PC-9 (cell line): ENCODE results near the gene PMM2. TPM values are rescaled to one million over a fixed set of nuclear protein-coding genes. Genes with fewer than 3 reads are reported as not detected.

Source experiments
- BruUV-seq: library from RNA; stranded (reverse); fragments of 400-500 nt; replicated peaks from 2 replicates; lab custom pipeline; 2021; lab: Mats Ljungman, UMichigan
- CTCF ChIA-PET: fragments of 300-600 bp; sonication (Branson Sonifier 250); formaldehyde crosslinking; loops from one replicate; lab custom pipeline; 2022; ENCODE audit warnings: antibody characterized with exemption; lab: Charles Lee
- POLR2A ChIA-PET: fragments of 300-600 bp; sonication (Branson Sonifier 250); formaldehyde crosslinking; loops from one replicate; lab custom pipeline; 2022; ENCODE audit warnings: antibody characterized with exemption; ENCODE audit not compliant: unreplicated experiment; lab: Charles Lee
- DNase-seq, 2 experiments: peaks; one replicate each; pipeline versions ENCODE4 v3.0.0 to v3.0.0-alpha.2; 2015 to 2022; ENCODE audit warnings: mixed read lengths in 1 of 2
- H2AFZ ChIP-seq: fragments of 200-600 bp; sonication (generic); 2 replicates; pipeline ENCODE4 v1.8.1; 2017; ENCODE audit warnings: antibody characterized with exemption
- H3F3A ChIP-seq: fragments of 200-600 bp; sonication (generic); 2 replicates; pipeline ENCODE4 v1.8.1; 2017; ENCODE audit warnings: antibody characterized with exemption, mild to moderate bottlenecking, low read depth; ENCODE audit not compliant: insufficient read depth
- H3K27ac ChIP-seq: fragments of 200-600 bp; sonication (generic); 2 replicates; pipeline ENCODE4 v1.6.1; 2016; ENCODE audit warnings: mixed run types
- H3K27me3 ChIP-seq: fragments of 200-600 bp; sonication (generic); 2 replicates; pipeline ENCODE4 v1.6.1; 2016; ENCODE audit warnings: low read depth, mixed run types; ENCODE audit not compliant: insufficient read depth
- H3K36me3 ChIP-seq: fragments of 200-600 bp; sonication (generic); 2 replicates; pipeline ENCODE4 v1.6.1; 2016; ENCODE audit warnings: low read depth, mixed run types
- H3K4me1 ChIP-seq: fragments of 200-600 bp; sonication (generic); replicated peaks from 2 replicates; pipeline ENCODE4 v1.6.1; 2016; ENCODE audit warnings: mixed run types; ENCODE audit not compliant: insufficient read depth
- H3K4me2 ChIP-seq: fragments of 200-600 bp; sonication (generic); 2 replicates; pipeline ENCODE4 v1.6.1; 2017; ENCODE audit warnings: mixed run types
- H3K4me3 ChIP-seq: fragments of 200-600 bp; sonication (generic); 2 replicates; pipeline ENCODE4 v1.6.1; 2016; ENCODE audit warnings: mixed run types
- H3K79me2 ChIP-seq: fragments of 200-600 bp; sonication (generic); 2 replicates; pipeline ENCODE4 v1.6.1; 2017; ENCODE audit warnings: low read depth, mixed run types
- H3K9me2 ChIP-seq: fragments of 200-600 bp; sonication (generic); 2 replicates; pipeline ENCODE4 v1.8.1; 2017; ENCODE audit warnings: mild to moderate bottlenecking; ENCODE audit not compliant: insufficient read depth
- H3K9me3 ChIP-seq: fragments of 200-600 bp; sonication (generic); 2 replicates; pipeline ENCODE4 v1.8.1; 2016; ENCODE audit warnings: low read depth; ENCODE audit not compliant: insufficient read depth
- H4K20me1 ChIP-seq: fragments of 200-600 bp; sonication (generic); 2 replicates; pipeline ENCODE4 v1.8.1; 2017; ENCODE audit not compliant: insufficient read depth
- CTCF ChIP-seq: fragments of 200-600 bp; sonication (generic); conservative IDR thresholded peaks from 2 replicates; pipeline ENCODE4 v1.6.1; 2017; ENCODE audit warnings: mixed run types, antibody characterized with exemption, mild to moderate bottlenecking, moderate library complexity
- EZH2 ChIP-seq: fragments of 200-600 bp; sonication (generic); IDR thresholded peaks from 2 replicates; pipeline ENCODE4 v1.8.0; 2017; ENCODE audit warnings: antibody characterized with exemption, low read depth
- intact Hi-C: fragments of 100-400 bp; cut with micrococcal nuclease; formaldehyde crosslinking; loops from one replicate; pipeline ENCODE4 v1.10.0; 2022; ENCODE audit not compliant: unreplicated experiment
- total RNA-seq: library from RNA; stranded (reverse); gene quantifications from 2 replicates; pipeline ENCODE4 v1.2.3, GENCODE V29; 2021

PMM2 gene
- total RNA-seq, 1 experiment from 2014 or later = 54.4 TPM

DNA sequence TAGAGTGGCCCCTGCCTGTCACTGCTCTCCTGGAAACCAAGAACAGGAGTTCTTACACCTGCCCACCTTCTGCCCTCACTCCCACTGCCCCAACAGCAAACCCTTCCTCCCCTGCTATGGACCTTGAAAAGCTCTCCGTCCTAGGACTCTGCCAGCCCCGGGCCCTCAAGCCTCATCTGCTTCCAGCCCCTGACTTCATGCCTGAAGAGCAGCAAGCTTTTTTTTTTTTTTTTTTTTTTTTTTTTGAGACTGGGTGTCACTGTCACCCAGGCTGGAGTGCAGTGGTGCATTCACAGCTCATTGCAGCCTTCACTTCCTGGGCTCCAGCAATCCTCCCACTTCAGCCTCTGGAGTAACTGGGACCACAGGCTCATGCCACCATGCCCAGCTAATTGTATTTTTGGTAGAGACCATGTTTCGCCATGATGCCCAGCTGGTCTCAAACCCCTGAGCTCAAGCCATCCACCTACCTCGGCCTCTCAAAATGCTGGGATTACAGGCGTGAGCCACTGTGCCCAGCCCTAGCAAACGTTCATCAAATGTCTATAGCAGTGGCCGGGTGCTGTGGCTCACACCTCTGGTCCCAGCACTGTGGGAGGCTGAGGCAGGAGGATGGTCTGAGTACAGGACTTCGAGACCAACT lies 54.2 kb downstream of the PMM2 start:
- peaks cover 37% of the 10 kb centered on the region for H4K20me1 ChIP-seq
- no peaks in the 10 kb centered on the region for H3K9me3 ChIP-seq
- CTCF ChIA-PET = interaction anchor here (0.5 kb wide), 1 partner anchor 307 kb away, joined by 9 read pairs; no protein-coding TSS in a partner anchor
- H3K27me3 ChIP-seq = no peaks in the 10 kb centered on the region
- DNase-seq = no peak
- H3K4me3 ChIP-seq = no peak overlapping the region
- POLR2A ChIA-PET = interaction anchor here (0.6 kb wide), 1 partner anchor 211 kb away, joined by 4 read pairs; no protein-coding TSS in a partner anchor
- H3K27ac ChIP-seq = no peak overlapping the region
- no peaks in the 10 kb centered on the region for H3K4me1 ChIP-seq
- peaks cover 14% of the 10 kb centered on the region; the same call in 1 of the 2 replicates for H3K36me3 ChIP-seq
- BruUV-seq = no TSS peak
- TF ChIP-seq EZH2 (no peak), CTCF (no peak)
- intact Hi-C loops = no loop called here
- H3K9me2 ChIP-seq = no peaks in the 10 kb centered on the region
- peaks cover 33% of the 10 kb centered on the region for H3F3A ChIP-seq
- H3K4me2 ChIP-seq = no peak overlapping the region
- H3K79me2 ChIP-seq = no peaks in the 10 kb centered on the region
- H2AFZ ChIP-seq = no peak overlapping the region

DNA sequence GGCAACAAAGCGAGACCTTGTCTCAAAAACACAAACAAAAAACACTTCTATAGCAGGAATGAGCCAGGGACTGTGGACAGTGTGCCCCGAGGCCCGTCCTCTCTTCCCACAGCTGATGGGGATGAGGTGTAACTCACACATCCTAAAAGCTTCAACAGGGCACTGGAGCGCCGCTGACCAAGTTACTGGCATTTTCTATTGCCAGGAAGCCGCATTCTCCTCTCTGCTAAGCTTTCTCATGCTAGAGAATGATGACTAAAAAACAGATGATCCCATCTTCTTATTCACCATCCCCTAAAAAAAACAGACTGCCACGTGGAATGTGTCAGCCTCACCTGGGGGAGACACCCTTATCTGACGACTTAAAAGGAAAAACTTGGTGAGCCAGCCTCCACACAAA lies 54.9 kb downstream of the PMM2 start:
- H4K20me1 ChIP-seq = peaks cover 30% of the 10 kb centered on the region
- ChIA-PET POLR2A (no interaction called here), CTCF (no interaction called here)
- H3K4me2 ChIP-seq = no peak overlapping the region
- H3K27me3 ChIP-seq = no peaks in the 10 kb centered on the region
- TF ChIP-seq EZH2 (no peak), CTCF (no peak)
- no peak overlapping the region for H3K27ac ChIP-seq
- no peaks in the 10 kb centered on the region for H3K4me1 ChIP-seq
- no peaks in the 10 kb centered on the region for H3K9me3 ChIP-seq
- no peaks in the 10 kb centered on the region for H3K9me2 ChIP-seq
- DNase-seq = no peak
- peaks cover 14% of the 10 kb centered on the region; the same call in 1 of the 2 replicates for H3K36me3 ChIP-seq
- no TSS peak for BruUV-seq
- intact Hi-C loops = no loop called here
- no peak overlapping the region for H3K4me3 ChIP-seq
- H2AFZ ChIP-seq = no peak overlapping the region
- peaks cover 33% of the 10 kb centered on the region for H3F3A ChIP-seq
- no peaks in the 10 kb centered on the region for H3K79me2 ChIP-seq

DNA sequence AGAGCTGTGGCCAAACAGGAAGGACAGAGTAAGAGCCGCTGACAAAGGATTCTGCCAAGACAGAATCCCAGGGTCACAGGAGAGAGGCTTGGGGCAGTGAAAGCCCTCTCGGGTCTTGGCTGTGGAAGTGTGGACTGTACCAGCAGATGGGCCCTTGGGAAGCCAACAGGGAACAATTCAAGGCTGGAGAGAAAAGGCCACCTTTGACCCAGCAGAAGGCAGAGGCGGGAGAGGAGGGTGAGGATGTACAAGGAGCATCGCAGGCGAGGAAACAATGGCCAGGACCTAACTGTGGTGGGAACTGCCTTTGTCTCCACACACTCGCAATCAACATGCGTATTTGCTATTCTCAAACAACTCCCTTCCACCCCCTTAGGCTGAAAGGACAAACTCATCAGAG lies 55.5 kb downstream of the PMM2 start:
- Histone ChIP-seq H3K27ac (no peak overlapping the region), H3K36me3 (peaks cover 14% of the 10 kb centered on the region; the same call in 1 of the 2 replicates), H3K27me3 (no peaks in the 10 kb centered on the region), H3K4me2 (no peak overlapping the region), H3K9me3 (no peaks in the 10 kb centered on the region), H3K79me2 (no peaks in the 10 kb centered on the region), H3K4me1 (no peaks in the 10 kb centered on the region), H3K4me3 (no peak overlapping the region), H3K9me2 (no peaks in the 10 kb centered on the region), H3F3A (peaks cover 33% of the 10 kb centered on the region), H4K20me1 (peaks cover 29% of the 10 kb centered on the region), H2AFZ (no peak overlapping the region)
- DNase-seq = no peak
- ChIA-PET POLR2A (no interaction called here), CTCF (interaction anchor here (1.1 kb wide), 1 partner anchor 27 kb away, joined by 9 read pairs; no protein-coding TSS in a partner anchor)
- TF ChIP-seq EZH2 (no peak), CTCF (no peak)
- intact Hi-C loops = no loop called here
- BruUV-seq = no TSS peak
